GM21723 (cell line): ENCODE measurements around the gene VPS35L.

Experiments
- ATAC-seq: cut with Tn5 transposase; IDR thresholded peaks from one replicate; pipeline ENCODE4 v1.9.1; 2021; ENCODE audit warnings: mild to moderate bottlenecking, moderate library complexity; ENCODE audit not compliant: unreplicated experiment

Gene VPS35L

DNA sequence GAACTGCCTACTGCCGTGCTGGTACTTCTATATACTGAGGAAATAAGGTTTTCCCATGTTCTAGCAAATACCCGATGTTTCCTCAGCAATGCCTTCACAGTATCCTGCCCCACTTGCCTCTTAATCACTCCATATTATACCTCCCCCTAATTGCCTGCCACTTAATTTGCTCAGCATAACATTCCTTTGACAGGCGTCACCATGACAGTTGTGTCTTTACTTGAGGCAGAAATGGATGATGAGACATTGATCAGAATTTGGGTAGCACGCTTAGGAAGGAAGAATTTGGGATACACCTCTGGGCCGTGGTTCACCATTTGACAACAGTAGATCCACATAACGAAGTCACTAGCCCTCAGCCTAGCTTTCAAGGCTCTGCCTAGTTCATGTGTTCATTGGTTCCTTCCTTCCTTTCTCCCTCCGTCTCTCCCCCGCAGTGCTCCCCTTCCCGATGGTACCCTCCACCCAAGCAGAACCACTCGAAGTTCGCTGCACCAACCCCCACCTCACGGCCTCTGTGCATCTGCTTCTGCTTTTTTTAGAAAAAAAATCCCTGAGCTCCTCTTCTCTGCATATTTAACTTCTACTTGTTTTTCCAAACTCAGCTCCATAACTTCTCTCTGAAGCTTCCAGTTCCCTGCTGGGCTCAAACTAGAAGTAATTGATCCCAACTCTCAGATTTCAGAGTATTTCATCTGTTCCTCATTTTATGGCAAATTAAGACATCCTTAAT lies 182.0 kb downstream of the VPS35L start:
- ATAC-seq, result no peak

DNA sequence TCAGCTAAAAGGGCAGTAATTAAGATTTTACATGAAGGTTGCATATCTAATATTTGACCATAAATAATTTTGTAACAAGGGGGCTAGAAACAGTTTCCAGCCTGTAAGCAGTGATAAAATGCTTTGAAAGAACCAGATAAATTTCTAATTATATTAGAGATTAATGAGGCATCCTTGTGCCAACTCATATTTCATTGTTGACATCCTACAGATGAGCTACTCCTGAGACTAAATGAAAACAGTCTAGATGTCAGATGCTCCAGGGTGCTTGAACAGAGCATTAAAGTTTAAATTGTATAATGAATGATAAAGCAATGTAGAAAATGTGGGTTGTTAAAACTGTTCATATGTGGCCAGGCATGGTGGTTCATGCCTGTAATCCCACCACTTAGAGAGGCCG lies 185.9 kb downstream of the VPS35L start:
- ATAC-seq, result no peak

- no peak for ATAC-seq
These were observed 188.3 kb downstream of the VPS35L start for GRCh38 chr16:19743816-19744159.

DNA sequence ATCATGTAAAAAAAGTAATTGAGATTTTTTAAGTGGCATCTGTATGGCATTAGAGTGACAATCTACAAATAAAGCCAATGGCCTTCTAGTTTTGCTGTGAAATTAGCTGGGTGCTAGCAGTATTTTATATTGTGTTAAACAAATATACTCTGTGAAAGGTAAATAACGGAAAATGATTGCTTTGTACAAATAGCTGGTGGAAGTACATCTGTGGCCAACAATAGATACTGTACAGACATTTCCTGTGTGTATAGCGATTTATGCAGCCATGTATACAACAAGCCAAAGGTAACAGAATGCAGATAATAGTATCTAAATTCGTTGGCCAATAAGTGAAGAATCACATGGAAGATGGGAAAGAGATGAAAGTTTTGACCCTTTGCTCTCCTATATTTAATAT lies 189.2 kb downstream of the VPS35L start:
- no peak for ATAC-seq

- no peak for ATAC-seq
These were observed 189.9 kb downstream of the VPS35L start for GRCh38 chr16:19745286-19746010.

DNA sequence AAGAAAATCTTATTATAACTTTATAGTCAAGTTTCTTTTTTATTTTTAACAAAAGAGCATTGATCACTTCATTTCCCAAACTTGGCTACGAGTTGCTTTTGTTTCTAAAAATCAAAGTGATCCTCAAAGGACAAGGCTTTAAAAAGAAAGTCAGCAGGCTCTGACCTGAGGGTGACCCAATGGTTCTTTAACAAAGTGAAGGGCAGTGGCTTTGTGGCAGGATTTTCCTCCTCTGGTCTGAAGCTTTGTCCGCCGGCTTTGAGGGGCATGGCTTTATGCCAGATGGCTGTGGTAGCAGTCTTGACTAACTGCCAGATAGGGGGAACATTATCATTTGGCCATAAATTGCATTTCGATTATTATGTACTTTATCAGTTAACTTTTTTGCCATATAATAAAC lies 191.1 kb downstream of the VPS35L start:
- ATAC-seq, result no peak

DNA sequence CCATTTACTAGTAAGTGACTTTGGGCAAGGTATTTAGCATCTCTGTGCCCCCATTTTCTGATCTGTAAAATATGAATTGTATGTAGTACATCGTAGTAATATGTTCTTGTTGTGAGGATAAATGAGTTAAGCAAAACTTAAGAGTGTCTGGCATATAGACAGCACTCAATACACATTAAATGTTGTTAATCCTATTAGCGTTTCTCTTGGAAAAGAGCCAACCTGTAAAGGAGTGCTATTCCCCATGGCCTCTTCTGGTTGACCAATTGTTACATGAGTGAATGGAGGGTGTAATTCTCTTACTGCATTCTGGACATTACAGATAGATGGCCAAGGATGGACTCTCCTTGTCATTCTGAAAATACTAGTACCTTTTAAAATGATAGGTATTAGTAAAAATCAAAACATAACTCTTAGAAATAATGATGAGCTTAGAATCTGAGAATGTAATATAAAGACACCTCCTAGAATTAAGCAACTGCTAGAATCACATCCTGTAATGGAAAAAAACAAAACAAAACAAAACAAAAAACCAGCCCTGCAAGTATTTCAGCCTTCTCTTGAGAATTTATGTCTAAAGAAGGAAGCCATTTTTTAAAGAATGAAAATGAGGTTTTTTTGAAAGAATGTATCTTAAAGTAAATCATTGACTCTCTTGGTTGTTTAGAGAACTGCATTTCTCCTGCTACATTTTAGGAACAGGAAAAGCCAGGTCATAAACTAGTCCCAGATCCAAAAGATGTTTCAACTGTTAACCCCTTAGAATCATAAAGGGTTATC lies 193.1 kb downstream of the VPS35L start:
- ATAC-seq, result no peak

DNA sequence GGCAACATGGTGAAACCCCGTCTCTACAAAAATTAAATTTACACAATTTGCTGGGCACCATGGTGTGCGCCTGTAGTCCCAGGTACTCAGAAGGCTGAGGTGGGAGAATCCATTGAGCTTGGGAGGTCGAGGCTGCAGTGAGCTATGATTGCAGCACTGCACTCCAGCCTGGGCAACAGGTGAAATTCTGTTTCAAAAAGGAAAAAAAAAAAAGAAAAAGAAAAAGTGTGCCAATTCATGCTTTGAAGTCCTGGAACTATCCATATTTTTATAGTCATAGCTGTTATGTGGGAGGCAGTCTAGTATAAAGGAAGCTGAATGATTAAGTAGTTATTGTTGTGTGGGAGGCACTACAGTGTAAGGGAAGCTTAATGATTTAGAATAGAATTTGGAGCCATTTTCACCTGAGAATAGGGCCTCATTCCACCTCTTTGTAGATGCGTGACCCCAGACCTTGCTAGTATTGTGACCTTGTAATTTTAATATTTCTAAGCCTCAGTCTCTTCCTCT lies 194.1 kb downstream of the VPS35L start:
- ATAC-seq, result no peak
